ENCODE measurements around the gene FAM107A. TPM values are rescaled to one million over a fixed set of nuclear protein-coding genes. Genes with fewer than 3 reads are reported as not detected.

The FAM107A gene
- total and polyA plus RNA-seq, 2 of the 4 experiments (the other 2 are of a cell fraction) = not detected

- TF ChIP-seq RAD21 (IDR thresholded peaks at IDR 0.05; ENCODE audit: low read length) (no peak), USF2 (IDR thresholded peaks at IDR 0.05; ENCODE audit: low read depth, low read length) (no peak)
Measured at GRCh38 chr3:58612830-58613229, 35.6 kb upstream of the FAM107A start (continued).

GRCh38 chr3:58609990-58610389, 32.8 kb upstream of the FAM107A start:
- Histone ChIP-seq H2BK5ac (ENCODE audit: low read depth, low read length, poor library complexity, severe bottlenecking) (no peak overlapping the region), H3K27ac (ENCODE audit: insufficient read depth, low read length) (no peak overlapping the region), H3K79me1 (ENCODE audit: low read depth in 1 of 2, low read length in 2 of 2) (no peaks in the 10 kb centered on the region), H3K4me3 (ENCODE audit: insufficient read depth, low read depth, low read length) (no peak overlapping the region), H4K8ac (ENCODE audit: low read depth in 2 of 2, low read length in 2 of 2) (no peak overlapping the region), H4K5ac (ENCODE audit: low read depth, low read length) (no peak overlapping the region), H3K27me3 (ENCODE audit: control insufficient read depth, insufficient read depth, low read length) (peaks cover 21% of the 10 kb centered on the region), H3K14ac (replicated peaks; ENCODE audit: low read depth, low read length) (no peak overlapping the region), H4K20me1 (ENCODE audit: insufficient read depth, low read length) (no peaks in the 10 kb centered on the region), H2AK9ac (replicated peaks; ENCODE audit: low read depth, low read length, poor library complexity) (no peak overlapping the region), H3K36me3 (ENCODE audit: control insufficient read depth, insufficient read depth, low read length) (no peaks in the 10 kb centered on the region), H2AK5ac (ENCODE audit: low read depth, low read length) (no peak overlapping the region), H2BK20ac (ENCODE audit: low read depth, low read length) (no peak overlapping the region), H3K4ac (ENCODE audit: low read depth, low read length) (no peak overlapping the region), H3K4me2 (ENCODE audit: low read depth, low read length) (no peak overlapping the region), H3K56ac (ENCODE audit: extremely low read depth, insufficient read depth, low read length) (no peak overlapping the region), H2BK15ac (ENCODE audit: low read depth, low read length) (no peak overlapping the region), H3K9me3 (ENCODE audit: control insufficient read depth, insufficient read depth, low read length) (peaks cover under 1% of the 10 kb centered on the region; the same call in 1 of the 2 replicates), H4K91ac (ENCODE audit: insufficient read depth, low read depth, low read length) (no peak overlapping the region), H3K9ac (ENCODE audit: low read depth, low read length) (no peak overlapping the region), H2BK120ac (ENCODE audit: low read depth, low read length) (no peak overlapping the region), H3K4me1 (ENCODE audit: control insufficient read depth, insufficient read depth, low read length) (no peaks in the 10 kb centered on the region), H3K9me1 (ENCODE audit: insufficient read depth, low read length) (no peaks in the 10 kb centered on the region), H3K23ac (ENCODE audit: low read depth, low read length) (no peak overlapping the region), H2AFZ (replicated peaks; ENCODE audit: low read length, poor library complexity) (no peak overlapping the region), H3K18ac (ENCODE audit: low read depth, low read length) (no peak overlapping the region)
- dilution Hi-C loops (cut with HindIII; ENCODE audit: low sequenced_read_pairs, unreplicated experiment) = no loop called here
- TF ChIP-seq NFE2L2 (IDR thresholded peaks at IDR 0.05; ENCODE audit: low read depth, low read length) = 0 out of 2 replicates have a peak, but pooled peaks have one; percentile 27
- TF ChIP-seq USF2 (IDR thresholded peaks at IDR 0.05; ENCODE audit: low read depth, low read length) = peak; percentile 25; the same call in 1 of the 2 replicates
- no peak for TF ChIP-seq FOS (IDR thresholded peaks at IDR 0.05; ENCODE audit: low read depth, low read length)
- BruUV-seq (replicated peaks) = no TSS peak
- ChIA-PET CTCF (no interaction called here), POLR2A (ENCODE audit: unreplicated experiment) (no interaction called here)
- no peak for DNase-seq
- ATAC-seq (ENCODE audit: low read depth) = no peak
- intact Hi-C loops (cut with micrococcal nuclease) = no loop called here
- no CpG with 5 or more reads among the region's 7 CpGs for WGBS, 2 experiments (ENCODE audit: extremely low coverage in 2 of 2, insufficient read length in 1 of 2)
- in situ Hi-C loops (cut with MboI; ENCODE audit: low sequenced_read_pairs) = no loop called here

Measured in IMR-90 (cell line).